ENCODE results near the gene PDHX.

DNA sequence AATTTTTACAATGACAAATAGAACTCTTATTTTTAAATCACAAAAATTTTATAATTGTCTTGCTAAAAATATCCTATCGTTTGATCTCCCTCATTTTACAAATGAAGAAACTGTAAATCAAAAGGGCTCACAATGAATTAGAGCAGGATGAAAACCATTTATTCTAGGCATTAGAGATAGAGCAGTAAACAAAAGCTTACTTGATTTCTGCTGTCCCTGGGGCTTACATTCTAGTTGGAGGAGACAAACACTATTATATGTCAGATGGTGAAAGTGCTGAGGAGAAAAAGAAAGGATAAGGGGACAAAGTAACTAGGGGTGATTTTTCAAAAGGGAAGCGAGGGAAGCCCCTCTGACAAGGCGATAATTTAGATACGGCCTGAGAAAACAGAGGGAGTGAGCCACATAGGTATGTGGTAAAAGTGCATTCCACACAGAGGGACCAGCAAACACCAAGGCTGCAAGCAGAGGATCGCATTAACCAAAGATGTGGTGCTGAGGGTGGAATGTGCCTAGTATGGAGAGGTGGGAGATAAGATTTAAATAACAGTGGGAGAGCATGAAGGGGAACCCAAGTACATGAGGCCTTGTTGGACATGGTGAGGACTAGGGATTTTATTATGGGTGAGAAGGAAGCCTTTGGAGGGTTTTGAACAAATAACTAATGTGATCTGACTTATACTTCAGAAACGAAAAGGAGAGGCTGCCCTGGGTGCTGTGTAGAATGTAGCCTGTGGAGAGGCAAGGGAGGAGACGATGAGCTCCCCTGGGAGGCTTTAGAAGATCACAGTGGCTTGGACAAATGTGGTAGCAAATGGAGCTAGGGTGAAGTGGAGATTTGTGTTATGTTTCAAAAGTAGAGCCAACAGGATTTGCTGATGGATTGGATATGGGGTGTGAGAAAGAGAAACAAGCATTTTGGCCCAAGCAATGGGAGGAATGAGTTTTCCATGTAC, 62.1 kb downstream of the PDHX start:
- TF ChIP-seq, protein P1, sequence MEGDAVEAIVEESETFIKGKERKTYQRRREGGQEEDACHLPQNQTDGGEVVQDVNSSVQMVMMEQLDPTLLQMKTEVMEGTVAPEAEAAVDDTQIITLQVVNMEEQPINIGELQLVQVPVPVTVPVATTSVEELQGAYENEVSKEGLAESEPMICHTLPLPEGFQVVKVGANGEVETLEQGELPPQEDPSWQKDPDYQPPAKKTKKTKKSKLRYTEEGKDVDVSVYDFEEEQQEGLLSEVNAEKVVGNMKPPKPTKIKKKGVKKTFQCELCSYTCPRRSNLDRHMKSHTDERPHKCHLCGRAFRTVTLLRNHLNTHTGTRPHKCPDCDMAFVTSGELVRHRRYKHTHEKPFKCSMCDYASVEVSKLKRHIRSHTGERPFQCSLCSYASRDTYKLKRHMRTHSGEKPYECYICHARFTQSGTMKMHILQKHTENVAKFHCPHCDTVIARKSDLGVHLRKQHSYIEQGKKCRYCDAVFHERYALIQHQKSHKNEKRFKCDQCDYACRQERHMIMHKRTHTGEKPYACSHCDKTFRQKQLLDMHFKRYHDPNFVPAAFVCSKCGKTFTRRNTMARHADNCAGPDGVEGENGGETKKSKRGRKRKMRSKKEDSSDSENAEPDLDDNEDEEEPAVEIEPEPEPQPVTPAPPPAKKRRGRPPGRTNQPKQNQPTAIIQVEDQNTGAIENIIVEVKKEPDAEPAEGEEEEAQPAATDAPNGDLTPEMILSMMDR (conservative IDR thresholded peaks at IDR 0.05; ENCODE audit: low read depth, low read length) = no peak
- no peak for TF ChIP-seq EZH2 (IDR thresholded peaks at IDR 0.05; ENCODE audit: borderline replicate concordance, low read depth, low read length, poor library complexity, severe bottlenecking)
